Lower leg skin (tissue), 3 donors: ENCODE measurements around the gene STRN4.

Experiments used
- POLR2A ChIP-seq, 2 donors: fragments of 450-650 bp; IDR thresholded peaks; one replicate each; pipeline ENCODE4 v1.6.1; 2016 to 2017; ENCODE audit warnings: antibody characterized with exemption in 2 of 2, mild to moderate bottlenecking in 1 of 2, moderate library complexity in 1 of 2
- TF ChIP-seq, protein P1 (sequence below), 3 donors: fragments of 450-650 bp; IDR thresholded peaks; one replicate each; pipeline ENCODE4 v1.5.1; 2016; ENCODE audit warnings: antibody characterized with exemption in 3 of 3, mild to moderate bottlenecking in 3 of 3, moderate library complexity in 2 of 3

DNA sequence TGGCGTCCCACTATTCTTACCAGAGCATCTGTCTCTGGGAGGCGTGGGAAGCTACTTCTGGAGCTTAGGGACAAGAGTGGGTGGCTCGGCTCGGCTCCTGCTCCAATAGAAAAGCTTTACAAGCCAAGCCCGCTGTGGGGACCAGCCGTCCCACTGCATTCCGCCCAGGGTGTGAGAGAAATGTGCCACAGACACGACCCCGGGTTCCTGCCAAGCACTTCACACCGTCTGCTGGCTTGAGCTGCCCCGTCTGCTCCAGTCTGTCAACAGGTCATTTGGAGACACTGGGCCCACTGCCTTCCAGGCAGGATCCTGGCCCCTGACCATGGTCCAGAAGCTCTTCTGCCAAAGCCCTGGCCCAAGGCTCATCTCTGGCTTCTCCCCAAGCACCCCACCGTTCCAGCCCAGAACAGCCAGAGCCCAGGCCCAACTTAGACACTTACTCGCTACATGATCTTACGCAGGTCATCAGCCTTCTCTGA lies 6.9 kb downstream of the STRN4 start:
- TF ChIP-seq, protein P1, sequence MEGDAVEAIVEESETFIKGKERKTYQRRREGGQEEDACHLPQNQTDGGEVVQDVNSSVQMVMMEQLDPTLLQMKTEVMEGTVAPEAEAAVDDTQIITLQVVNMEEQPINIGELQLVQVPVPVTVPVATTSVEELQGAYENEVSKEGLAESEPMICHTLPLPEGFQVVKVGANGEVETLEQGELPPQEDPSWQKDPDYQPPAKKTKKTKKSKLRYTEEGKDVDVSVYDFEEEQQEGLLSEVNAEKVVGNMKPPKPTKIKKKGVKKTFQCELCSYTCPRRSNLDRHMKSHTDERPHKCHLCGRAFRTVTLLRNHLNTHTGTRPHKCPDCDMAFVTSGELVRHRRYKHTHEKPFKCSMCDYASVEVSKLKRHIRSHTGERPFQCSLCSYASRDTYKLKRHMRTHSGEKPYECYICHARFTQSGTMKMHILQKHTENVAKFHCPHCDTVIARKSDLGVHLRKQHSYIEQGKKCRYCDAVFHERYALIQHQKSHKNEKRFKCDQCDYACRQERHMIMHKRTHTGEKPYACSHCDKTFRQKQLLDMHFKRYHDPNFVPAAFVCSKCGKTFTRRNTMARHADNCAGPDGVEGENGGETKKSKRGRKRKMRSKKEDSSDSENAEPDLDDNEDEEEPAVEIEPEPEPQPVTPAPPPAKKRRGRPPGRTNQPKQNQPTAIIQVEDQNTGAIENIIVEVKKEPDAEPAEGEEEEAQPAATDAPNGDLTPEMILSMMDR (IDR thresholded peaks at IDR 0.05), result no peak
- TF ChIP-seq POLR2A (IDR thresholded peaks at IDR 0.05), result no peak
